HCT116 (cell line): ENCODE results near the gene SUFU. TPM values are rescaled to one million over a fixed set of nuclear protein-coding genes. Genes with fewer than 3 reads are reported as not detected.

Experiments used
- ATAC-seq: fragments of 200-7000 bp; cut with Tn5 transposase; 2 replicates; pipeline ENCODE4 v1.9.1; 2020; ENCODE audit warnings: mild to moderate bottlenecking, moderate library complexity
- BruUV-seq: library from RNA; stranded (reverse); fragments of 400-500 nt; replicated peaks from 2 replicates; lab custom pipeline; 2021; lab: Mats Ljungman, UMichigan
- CTCF ChIA-PET: fragments of 300-600 bp; sonication (Branson Sonifier 250); formaldehyde crosslinking; loops from one replicate; lab custom pipeline; 2021; ENCODE audit warnings: antibody characterized with exemption; lab: Charles Lee
- POLR2A ChIA-PET: fragments of 300-600, 350-600 bp; sonication (Branson Sonifier 250); formaldehyde crosslinking; loops from one replicate; lab custom pipeline; 2021; ENCODE audit warnings: antibody characterized with exemption; lab: Charles Lee
- RAD21 ChIA-PET, 2 experiments: fragments of 300-600 bp; sonication (Branson Sonifier 250); formaldehyde crosslinking; loops; one replicate each; lab custom pipeline; 2023; ENCODE audit warnings: low total read pairs in 2 of 2; ENCODE audit not compliant: uncharacterized antibody in 2 of 2, unreplicated experiment in 2 of 2, low non-redundant PET in 1 of 2; lab: Charles Lee
- DNase-seq: peaks from one replicate; pipeline ENCODE4 v3.0.0-alpha.2; 2010; ENCODE audit warnings: low read depth, low spot score
- H2AFZ ChIP-seq: fragments of 200-600 bp; shearing (Covaris generic), sonication (generic); 2 replicates; pipeline ENCODE4 v1.6.1; 2017; ENCODE audit warnings: low read depth, mixed run types, mixed read lengths, antibody characterized with exemption, low read length; ENCODE audit not compliant: poor library complexity, severe bottlenecking
- H3K27ac ChIP-seq: 2 replicates; pipeline ENCODE4 v1.5.1; 2012; ENCODE audit warnings: low read depth, low read length
- H3K27me3 ChIP-seq: fragments of 200-600 bp; sonication (generic); 2 replicates; pipeline ENCODE4 v1.6.1; 2016; ENCODE audit warnings: mixed run types, low read length, mixed read lengths; ENCODE audit not compliant: insufficient read depth
- H3K36me3 ChIP-seq, 2 experiments: fragments of 200-500 bp in 1 of 2; fragments of 200-600 bp in 1 of 2; sonication (Bioruptor generic) in 1 of 2; sonication (generic) in 1 of 2; 2 replicates each; pipeline versions ENCODE4 v1.5.1 to v1.6.1; 2014 to 2016; ENCODE audit warnings: low read length in 2 of 2, inconsistent platforms in 1 of 2, mixed read lengths in 1 of 2, mixed run types in 1 of 2; ENCODE audit not compliant: insufficient read depth in 2 of 2, control insufficient read depth in 1 of 2
- H3K4me1 ChIP-seq, 2 experiments: fragments of 200-600 bp in 1 of 2; sonication (generic) in 1 of 2; 2 replicates each; pipeline versions ENCODE4 v1.5.1 to v1.6.1; 2012 to 2017; ENCODE audit warnings: low read length in 2 of 2, inconsistent platforms in 1 of 2, mild to moderate bottlenecking in 1 of 2, mixed read lengths in 1 of 2, mixed run types in 1 of 2, moderate library complexity in 1 of 2; ENCODE audit not compliant: insufficient read depth in 2 of 2, control insufficient read depth in 1 of 2
- H3K4me2 ChIP-seq: fragments of 200-600 bp; sonication (generic); 2 replicates; pipeline ENCODE4 v1.6.1; 2017; ENCODE audit warnings: mixed run types, low read length, mixed read lengths
- H3K4me3 ChIP-seq, 2 experiments: fragments of 200-600 bp in 1 of 2; sonication (generic) in 1 of 2; replicated peaks in 1 of 2; 2 replicates each; pipeline ENCODE4 v1.5.1; 2011 to 2016; ENCODE audit warnings: low read length in 2 of 2, control low read depth in 1 of 2, low read depth in 1 of 2, mild to moderate bottlenecking in 1 of 2, mixed read lengths in 1 of 2, mixed run types in 1 of 2
- H3K79me2 ChIP-seq: fragments of 200-600 bp; sonication (generic); 2 replicates; pipeline ENCODE4 v1.6.1; 2017; ENCODE audit warnings: mild to moderate bottlenecking, mixed run types, low read length, moderate library complexity, mixed read lengths; ENCODE audit not compliant: insufficient read depth
- H3K9ac ChIP-seq: fragments of 200-600 bp; sonication (generic); 2 replicates; pipeline ENCODE4 v1.6.1; 2016; ENCODE audit warnings: low read length, mixed read lengths
- H3K9me2 ChIP-seq: fragments of 200-600 bp; sonication (generic), shearing (Covaris generic); 2 replicates; pipeline ENCODE4 v1.6.1; 2017; ENCODE audit warnings: mixed run types, mild to moderate bottlenecking, moderate library complexity; ENCODE audit not compliant: insufficient read depth
- H3K9me3 ChIP-seq, 2 experiments: fragments of 200-500 bp in 1 of 2; fragments of 200-600 bp in 1 of 2; sonication (Bioruptor generic) in 1 of 2; sonication (generic) in 1 of 2; 2 replicates each; pipeline ENCODE4 v1.6.1; 2014 to 2017; ENCODE audit warnings: low read length in 2 of 2, mixed read lengths in 2 of 2, inconsistent platforms in 1 of 2, low read depth in 1 of 2, mild to moderate bottlenecking in 1 of 2, mixed run types in 1 of 2, moderate library complexity in 1 of 2; ENCODE audit not compliant: control insufficient read depth in 1 of 2, insufficient read depth in 1 of 2
- H4K20me1 ChIP-seq: fragments of 200-600 bp; sonication (generic), shearing (Covaris generic); 2 replicates; pipeline ENCODE4 v1.6.1; 2017; ENCODE audit warnings: mixed run types, mild to moderate bottlenecking, moderate library complexity; ENCODE audit not compliant: insufficient read depth
- CBX3 ChIP-seq: IDR thresholded peaks from 2 replicates; pipeline ENCODE4 v1.6.1; 2012; ENCODE audit warnings: low read depth
- CEBPB ChIP-seq: IDR thresholded peaks from 2 replicates; pipeline ENCODE4 v1.6.1; 2012; ENCODE audit warnings: low read depth
- EZH2 ChIP-seq: fragments of 200-600 bp; sonication (generic); IDR thresholded peaks from 2 replicates; pipeline ENCODE4 v1.6.1; 2017; ENCODE audit warnings: antibody characterized with exemption, mixed run types
- EZH2phosphoT487 ChIP-seq: fragments of 200-600 bp; IDR thresholded peaks from 2 replicates; pipeline ENCODE4 v1.6.1; 2018; ENCODE audit warnings: antibody characterized with exemption, borderline replicate concordance
- FOSL1 ChIP-seq: IDR thresholded peaks from 2 replicates; pipeline ENCODE4 v1.6.1; 2012; ENCODE audit warnings: low read depth
- JUND ChIP-seq: IDR thresholded peaks from 2 replicates; pipeline ENCODE4 v1.6.1; 2012
- POLR2A ChIP-seq: IDR thresholded peaks from 2 replicates; pipeline ENCODE4 v1.7.0; 2011; ENCODE audit warnings: borderline replicate concordance; ENCODE audit not compliant: insufficient read depth, insufficient read length; ENCODE audit errors: extremely low read depth
- POLR2AphosphoS5 ChIP-seq: IDR thresholded peaks from 2 replicates; pipeline ENCODE4 v1.6.1; 2011; ENCODE audit warnings: mild to moderate bottlenecking, low read depth, low read length, moderate library complexity
- SIN3A ChIP-seq: IDR thresholded peaks from 2 replicates; pipeline ENCODE4 v1.6.1; 2012; ENCODE audit warnings: low read depth
- SP1 ChIP-seq: IDR thresholded peaks from 2 replicates; pipeline ENCODE4 v1.6.1; 2012; ENCODE audit warnings: low read depth
- ZFX ChIP-seq: fragments of 450-650 bp; IDR thresholded peaks from 2 replicates; pipeline ENCODE4 v1.6.1; 2017
- intact Hi-C: fragments of 100-400 bp; cut with micrococcal nuclease; formaldehyde crosslinking; loops from 2 replicates; pipeline ENCODE4 v1.10.0; 2022
- total RNA-seq: library from RNA; stranded (reverse); gene quantifications from one replicate; pipeline ENCODE4 v1.2.1, GENCODE V29; 2021; ENCODE audit not compliant: unreplicated experiment
- TF ChIP-seq, protein P1 (sequence below): IDR thresholded peaks from 2 replicates; pipeline ENCODE4 v1.6.1; 2011; ENCODE audit warnings: mild to moderate bottlenecking, low read length, moderate library complexity; ENCODE audit not compliant: insufficient replicate concordance; ENCODE audit errors: extremely low read depth
- TF ChIP-seq, protein P2 (sequence below): IDR thresholded peaks from 2 replicates; pipeline ENCODE4 v1.6.1; 2012

SUFU gene
- total RNA-seq, 1 experiment from 2014 or later: 18.8 TPM

DNA sequence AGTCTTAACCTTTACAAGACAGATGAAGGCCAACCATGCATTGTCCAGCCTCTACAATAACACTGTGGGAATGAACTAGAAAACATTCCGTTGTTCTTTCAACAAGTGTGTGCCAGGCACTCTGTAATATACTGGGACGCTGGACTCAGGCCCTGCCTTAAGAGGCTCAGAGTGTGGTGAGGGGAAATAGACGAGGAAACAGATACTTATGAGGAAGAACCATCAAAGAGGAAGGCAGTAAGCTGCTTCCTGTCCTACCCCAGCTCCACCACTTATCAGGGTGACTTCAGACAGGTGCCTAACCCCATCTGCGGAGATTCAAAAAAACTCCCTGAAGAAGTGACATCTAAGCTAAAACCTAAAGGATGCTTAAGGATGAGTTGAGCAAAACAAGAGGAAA is 131.6 kb downstream of the SUFU start:
- no peak overlapping the region for H3K27ac ChIP-seq
- H3K4me3 ChIP-seq: no peak overlapping the region
- CTCF ChIA-PET: no interaction called here
- no peaks in the 10 kb centered on the region for H4K20me1 ChIP-seq
- no peak for DNase-seq
- TF ChIP-seq SIN3A (no peak), EZH2phosphoT487 (no peak), FOSL1 (no peak), ZFX (no peak), EZH2 (no peak), JUND (no peak), POLR2AphosphoS5 (no peak), CBX3 (no peak), SP1 (no peak), POLR2A (no peak), CEBPB (no peak)
- TF ChIP-seq, protein P1, sequence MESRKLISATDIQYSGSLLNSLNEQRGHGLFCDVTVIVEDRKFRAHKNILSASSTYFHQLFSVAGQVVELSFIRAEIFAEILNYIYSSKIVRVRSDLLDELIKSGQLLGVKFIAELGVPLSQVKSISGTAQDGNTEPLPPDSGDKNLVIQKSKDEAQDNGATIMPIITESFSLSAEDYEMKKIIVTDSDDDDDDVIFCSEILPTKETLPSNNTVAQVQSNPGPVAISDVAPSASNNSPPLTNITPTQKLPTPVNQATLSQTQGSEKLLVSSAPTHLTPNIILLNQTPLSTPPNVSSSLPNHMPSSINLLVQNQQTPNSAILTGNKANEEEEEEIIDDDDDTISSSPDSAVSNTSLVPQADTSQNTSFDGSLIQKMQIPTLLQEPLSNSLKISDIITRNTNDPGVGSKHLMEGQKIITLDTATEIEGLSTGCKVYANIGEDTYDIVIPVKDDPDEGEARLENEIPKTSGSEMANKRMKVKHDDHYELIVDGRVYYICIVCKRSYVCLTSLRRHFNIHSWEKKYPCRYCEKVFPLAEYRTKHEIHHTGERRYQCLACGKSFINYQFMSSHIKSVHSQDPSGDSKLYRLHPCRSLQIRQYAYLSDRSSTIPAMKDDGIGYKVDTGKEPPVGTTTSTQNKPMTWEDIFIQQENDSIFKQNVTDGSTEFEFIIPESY: no peak
- TF ChIP-seq, protein P2, sequence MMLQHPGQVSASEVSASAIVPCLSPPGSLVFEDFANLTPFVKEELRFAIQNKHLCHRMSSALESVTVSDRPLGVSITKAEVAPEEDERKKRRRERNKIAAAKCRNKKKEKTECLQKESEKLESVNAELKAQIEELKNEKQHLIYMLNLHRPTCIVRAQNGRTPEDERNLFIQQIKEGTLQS: no peak
- TF ChIP-seq, all 23 proteins: peak for 0
- ATAC-seq: no peak
- no peaks in the 10 kb centered on the region for H3K9me3 ChIP-seq
- POLR2A ChIA-PET: no interaction called here
- H2AFZ ChIP-seq: no peak overlapping the region
- H3K4me1 ChIP-seq: peaks cover 32 to 59% of the 10 kb centered on the region in 2 experiments
- peak overlapping the region; percentile 61 for H3K4me2 ChIP-seq
- RAD21 ChIA-PET: no interaction called here
- H3K36me3 ChIP-seq: no peaks in the 10 kb centered on the region
- peak overlapping the region; percentile 42; the same call in 1 of the 2 replicates for H3K9ac ChIP-seq
- H3K27me3 ChIP-seq: no peaks in the 10 kb centered on the region
- H3K79me2 ChIP-seq: no peaks in the 10 kb centered on the region
- intact Hi-C loops: no loop called here
- H3K9me2 ChIP-seq: no peaks in the 10 kb centered on the region
- BruUV-seq: no TSS peak
